Immature natural killer cell (primary cell): ENCODE measurements around the gene S100A4. TPM values are rescaled to one million over a fixed set of nuclear protein-coding genes. Genes with fewer than 3 reads are reported as not detected.
"Not testable (repeated sequence)": the region's sequence is repeated elsewhere in the genome, so short reads cannot be mapped to it uniquely, and the experiment has no call there.

Experiments
- DNase-seq, 3 donors: peaks; one replicate each; pipeline ENCODE4 v3.0.0; 2022; ENCODE audit warnings: mixed read lengths in 1 of 3
- H3K27ac Mint-ChIP-seq, 6 donors: one replicate each; pipeline ENCODE4 v1.8.0; 2020; ENCODE audit warnings: mixed read lengths in 6 of 6, mild to moderate bottlenecking in 5 of 6, inconsistent platforms in 4 of 6, moderate library complexity in 3 of 6
- H3K27me3 Mint-ChIP-seq, 3 donors: one replicate each; pipeline ENCODE4 v1.8.0; 2020 to 2021; ENCODE audit warnings: low read depth in 3 of 3, mild to moderate bottlenecking in 3 of 3, mixed read lengths in 3 of 3, moderate library complexity in 3 of 3, inconsistent platforms in 1 of 3
- H3K36me3 Mint-ChIP-seq, 3 donors: one replicate each; pipeline ENCODE4 v1.8.0; 2020; ENCODE audit warnings: mixed read lengths in 3 of 3, inconsistent platforms in 2 of 3, mild to moderate bottlenecking in 2 of 3
- H3K4me1 Mint-ChIP-seq, 2 donors: one replicate each; pipeline ENCODE4 v1.8.0; 2020; ENCODE audit warnings: inconsistent platforms in 2 of 2, mild to moderate bottlenecking in 2 of 2, mixed read lengths in 2 of 2, moderate library complexity in 1 of 2
- H3K4me3 Mint-ChIP-seq, 5 donors: one replicate each; pipeline ENCODE4 v1.8.0; 2020; ENCODE audit warnings: mild to moderate bottlenecking in 5 of 5, mixed read lengths in 5 of 5, inconsistent platforms in 3 of 5, moderate library complexity in 3 of 5
- H3K9me3 Mint-ChIP-seq, 6 donors: one replicate each; pipeline ENCODE4 v1.8.0; 2020; ENCODE audit warnings: mild to moderate bottlenecking in 6 of 6, mixed read lengths in 6 of 6, inconsistent platforms in 4 of 6, moderate library complexity in 3 of 6
- polyA plus RNA-seq, 3 donors: library from polyadenylated mRNA; unstranded; fragments of 300-500 nt; fragmentation: Illumina TruSeq; gene quantifications; one replicate each; pipeline ENCODE4 v1.2.3, GENCODE V29; 2021

Gene S100A4
- polyA plus RNA-seq, 3 donors from 2014 or later = 1,846 to 2,303 (median 2,006) TPM

- peaks cover 55 to 57% of the 10 kb centered on the region in 2 donors for H3K4me1 Mint-ChIP-seq
- peak overlapping the region; percentile 82 to 99 (median 98) for H3K27ac Mint-ChIP-seq
- peaks cover 14 to 21% (median 14%) of the 10 kb centered on the region in 3 donors for H3K27me3 Mint-ChIP-seq
- DNase-seq = no peak
- peak overlapping the region in 3 of 5 donors; percentile 8 to 21 (median 9) for H3K4me3 Mint-ChIP-seq
- H3K36me3 Mint-ChIP-seq = peaks cover 0 to 8% (median 8%) of the 10 kb centered on the region in 3 donors
- H3K9me3 Mint-ChIP-seq = no peaks in the 10 kb centered on the region
Measured at GRCh38 chr1:153531638-153532037, 14.0 kb downstream of the S100A4 start.

- no peaks in the 10 kb centered on the region for H3K9me3 Mint-ChIP-seq
- no peak overlapping the region for H3K27ac Mint-ChIP-seq
- H3K36me3 Mint-ChIP-seq = no peaks in the 10 kb centered on the region
- peaks cover 2 to 5% (median 3%) of the 10 kb centered on the region in 3 donors for H3K27me3 Mint-ChIP-seq
- no peak for DNase-seq
- no peak overlapping the region for H3K4me3 Mint-ChIP-seq
- H3K4me1 Mint-ChIP-seq = peaks cover 21% of the 10 kb centered on the region in 2 donors
Measured at GRCh38 chr1:153527683-153528040, 17.9 kb downstream of the S100A4 start.

- Mint-ChIP-seq H3K9me3 (no peaks in the 10 kb centered on the region), H3K36me3 (no peaks in the 10 kb centered on the region), H3K27me3 (peaks cover 0 to 5% (median 3%) of the 10 kb centered on the region in 3 donors), H3K27ac (no peak overlapping the region), H3K4me1 (peaks cover 16 to 17% of the 10 kb centered on the region in 2 donors), H3K4me3 (no peak overlapping the region)
- no peak for DNase-seq
Measured at GRCh38 chr1:153527023-153527682, 18.5 kb downstream of the S100A4 start.

DNA sequence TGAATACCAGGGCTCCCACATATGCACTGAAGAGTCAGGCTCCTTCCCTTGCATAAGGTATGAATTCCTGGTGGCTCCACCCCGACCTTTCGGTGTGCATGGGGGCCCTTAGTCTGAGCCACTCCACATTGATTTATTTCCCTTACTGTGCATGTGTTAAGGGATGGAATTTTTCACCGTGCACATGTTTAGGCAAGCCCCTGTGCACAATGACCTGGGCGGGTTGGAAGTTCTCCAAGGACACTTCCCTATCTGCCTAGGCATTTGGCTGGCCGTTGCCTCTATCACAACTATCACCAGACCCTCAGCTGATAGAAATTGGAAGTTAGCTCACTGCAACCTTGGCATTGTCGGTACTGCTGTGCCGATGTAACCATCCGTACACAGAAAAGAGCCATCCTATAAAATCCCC, 19.5 kb downstream of the S100A4 start:
- Mint-ChIP-seq H3K4me1 (peaks cover 5 to 7% of the 10 kb centered on the region in 2 donors), H3K4me3 (no peak overlapping the region), H3K27ac (no peak overlapping the region), H3K9me3 (no peaks in the 10 kb centered on the region), H3K27me3 (peaks cover 0 to 3% (median 3%) of the 10 kb centered on the region in 3 donors), H3K36me3 (no peaks in the 10 kb centered on the region)
- DNase-seq = no peak

DNA sequence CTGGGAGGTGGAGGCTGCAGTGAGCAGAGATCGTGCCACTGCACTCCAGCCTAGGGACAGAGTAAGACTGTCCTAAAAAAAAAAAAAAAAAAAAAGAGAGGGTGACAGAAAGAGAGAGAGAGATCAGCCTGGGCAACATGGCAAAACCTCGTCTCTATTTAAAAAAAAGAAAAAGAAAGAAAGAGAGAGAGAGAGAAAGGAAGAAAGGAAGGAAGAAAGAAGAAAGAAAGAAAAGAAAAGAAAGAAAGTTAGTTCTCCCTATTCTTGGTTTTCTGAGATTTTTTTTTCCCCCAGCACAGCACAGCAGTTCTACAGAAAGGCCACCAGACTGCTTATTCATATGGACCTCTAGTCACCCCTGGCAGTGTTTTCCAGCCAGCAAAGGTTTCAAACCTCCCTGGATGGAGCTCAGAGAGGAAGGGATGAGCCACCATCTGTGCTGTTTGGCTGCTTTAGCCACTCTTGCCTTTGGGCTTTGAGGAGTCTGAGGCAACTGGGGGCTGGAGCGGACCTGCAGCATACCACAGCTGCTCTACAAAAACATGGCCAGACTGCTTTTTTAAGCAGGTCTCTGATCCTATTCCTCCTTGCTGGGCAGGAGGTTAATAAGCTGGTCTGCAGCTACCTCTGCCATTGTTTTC, 20.4 kb downstream of the S100A4 start:
- DNase-seq = no peak
- Mint-ChIP-seq H3K4me1 (peaks cover 0 to 2% of the 10 kb centered on the region in 2 donors), H3K27ac (peak overlapping the region in 1 of 6 donors; percentile 57), H3K4me3 (no peak overlapping the region), H3K27me3 (peaks cover 0 to 1% (median 1%) of the 10 kb centered on the region in 3 donors), H3K36me3 (no peaks in the 10 kb centered on the region), H3K9me3 (no peaks in the 10 kb centered on the region)

DNA sequence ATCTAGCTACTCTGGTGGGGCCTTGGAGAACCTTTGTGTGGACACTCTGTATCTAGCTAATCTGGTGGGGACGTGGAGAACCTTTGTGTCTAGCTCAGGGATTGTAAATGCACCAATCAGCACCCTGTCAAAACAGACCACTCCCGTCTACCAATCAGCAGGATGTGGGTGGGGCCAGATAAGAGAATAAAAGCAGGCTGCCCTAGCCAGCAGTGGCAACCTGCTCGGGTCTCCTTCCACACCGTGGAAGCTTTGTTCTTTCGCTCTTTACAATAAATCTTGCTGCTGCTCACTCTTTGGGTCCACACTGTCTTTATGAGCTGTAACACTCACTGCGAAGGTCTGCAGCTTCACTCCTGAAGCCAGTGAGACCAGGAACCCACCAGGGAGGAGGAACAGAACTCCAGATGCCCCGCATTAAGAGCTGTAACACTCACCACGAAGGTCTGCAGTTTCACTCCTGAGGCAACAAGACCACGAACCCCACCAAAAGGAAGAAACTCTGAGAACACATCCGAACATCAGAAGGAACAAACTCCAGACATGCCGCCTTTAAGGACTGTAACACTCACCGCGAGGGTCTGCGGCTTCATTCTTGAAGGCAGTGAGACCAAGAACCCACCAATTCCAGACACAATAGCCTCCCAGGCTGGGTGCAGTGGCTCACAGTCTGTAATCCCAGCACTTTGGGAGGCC, 23.1 kb downstream of the S100A4 start:
- not testable (repeated sequence) for H3K27me3 Mint-ChIP-seq, H3K9me3 Mint-ChIP-seq, DNase-seq, H3K36me3 Mint-ChIP-seq, H3K4me1 Mint-ChIP-seq, H3K4me3 Mint-ChIP-seq
- peak overlapping the region in 2 of 6 donors; percentile 41 to 71 for H3K27ac Mint-ChIP-seq

DNA sequence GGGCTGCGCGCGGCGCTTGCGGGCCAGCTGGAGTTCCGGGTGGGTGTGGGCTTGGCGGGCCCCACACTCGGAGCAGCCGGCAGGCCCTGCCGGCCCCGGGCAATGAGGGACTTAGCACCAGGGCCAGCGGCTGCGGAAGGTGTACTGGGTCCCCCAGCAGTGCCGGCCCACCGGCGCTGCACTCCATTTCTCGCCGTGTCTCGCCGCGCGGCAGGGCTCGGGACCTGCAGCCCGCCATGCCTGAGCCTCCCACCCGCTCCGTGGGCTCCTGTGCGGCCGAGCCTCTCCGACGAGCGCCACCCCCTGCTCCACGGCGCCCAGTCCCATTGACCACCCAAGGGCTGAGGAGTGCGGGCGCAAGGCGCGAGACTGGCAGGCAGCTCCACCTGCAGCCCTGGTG, 23.8 kb downstream of the S100A4 start:
- not testable (repeated sequence) for H3K4me3 Mint-ChIP-seq, H3K27me3 Mint-ChIP-seq, H3K27ac Mint-ChIP-seq, H3K36me3 Mint-ChIP-seq, H3K4me1 Mint-ChIP-seq, DNase-seq, H3K9me3 Mint-ChIP-seq

DNA sequence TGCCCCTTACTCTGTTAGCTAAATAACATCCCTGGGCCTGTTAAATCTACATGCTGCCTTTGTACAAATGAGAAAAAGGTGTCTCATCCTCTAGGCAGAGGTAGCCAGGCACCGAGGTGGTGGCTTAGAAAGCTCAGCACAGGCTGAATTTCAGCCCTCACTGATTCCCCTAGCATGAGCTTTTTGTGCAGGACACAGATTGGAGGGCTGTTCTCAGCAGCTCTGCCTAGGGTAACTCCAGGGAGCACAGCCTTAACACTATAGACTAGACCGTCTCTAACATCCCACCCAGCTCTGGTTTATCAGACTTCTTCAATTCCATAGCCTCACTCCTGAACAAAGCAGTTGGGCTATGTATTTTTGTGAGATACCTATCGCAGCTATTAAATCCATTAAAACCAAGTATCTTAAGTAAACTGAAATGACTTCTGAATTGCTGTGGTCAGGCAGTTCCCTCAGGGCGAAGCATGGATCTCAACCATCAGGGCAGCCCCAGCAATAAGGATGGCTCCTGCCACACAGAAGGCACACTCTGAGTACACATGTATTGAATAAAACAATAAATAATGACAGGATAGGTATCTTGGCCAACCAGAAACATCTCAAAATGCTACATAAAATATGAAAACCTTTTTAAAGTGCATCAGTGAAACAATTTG, 24.7 kb downstream of the S100A4 start:
- Mint-ChIP-seq H3K4me1 (peaks cover 0 to 2% of the 10 kb centered on the region in 2 donors), H3K4me3 (no peak overlapping the region), H3K36me3 (peaks cover 0 to 3% (median 0%) of the 10 kb centered on the region in 3 donors), H3K9me3 (no peaks in the 10 kb centered on the region), H3K27ac (no peak overlapping the region), H3K27me3 (peaks cover 0 to 1% (median 0%) of the 10 kb centered on the region in 3 donors)
- DNase-seq = no peak

- H3K9me3 Mint-ChIP-seq, H3K27me3 Mint-ChIP-seq, H3K27ac Mint-ChIP-seq, H3K4me3 Mint-ChIP-seq, H3K4me1 Mint-ChIP-seq, H3K36me3 Mint-ChIP-seq, DNase-seq: not testable (repeated sequence)
Measured at GRCh38 chr1:153520137-153520691, 25.4 kb downstream of the S100A4 start.

DNA sequence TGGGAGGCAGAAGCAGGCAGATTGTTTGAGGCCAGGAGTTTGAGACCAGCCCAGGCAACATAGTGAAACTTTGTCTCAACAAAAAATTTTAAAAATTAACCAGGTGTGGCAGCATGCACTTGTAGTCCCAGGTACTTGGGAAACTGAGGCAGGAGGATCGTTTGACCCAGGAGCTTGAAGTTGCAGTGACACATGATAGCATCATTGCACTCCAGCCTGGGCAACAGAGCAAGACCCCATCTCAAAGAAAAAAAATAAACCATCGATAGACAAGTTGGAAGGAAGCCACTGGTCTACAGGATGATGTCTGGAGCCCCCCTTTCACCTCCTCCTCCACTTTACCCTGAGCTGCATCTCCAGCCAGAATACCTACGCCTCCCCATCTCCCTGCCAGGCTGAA, 26.4 kb downstream of the S100A4 start:
- Mint-ChIP-seq H3K27me3 (peaks cover 0 to 3% (median 0%) of the 10 kb centered on the region in 3 donors), H3K36me3 (peaks cover 0 to 3% (median 0%) of the 10 kb centered on the region in 3 donors), H3K4me1 (peaks cover 0 to 2% of the 10 kb centered on the region in 2 donors), H3K4me3 (no peak overlapping the region), H3K9me3 (no peaks in the 10 kb centered on the region), H3K27ac (no peak overlapping the region)
- no peak for DNase-seq

- Mint-ChIP-seq H3K27me3 (peaks cover 0 to 4% (median 2%) of the 10 kb centered on the region in 3 donors), H3K36me3 (peaks cover 0 to 3% (median 0%) of the 10 kb centered on the region in 3 donors), H3K9me3 (no peaks in the 10 kb centered on the region), H3K4me1 (peaks cover 0 to 6% of the 10 kb centered on the region in 2 donors), H3K27ac (peak overlapping the region in 2 of 6 donors; percentile 21 to 23), H3K4me3 (no peak overlapping the region)
- no peak for DNase-seq
Measured at GRCh38 chr1:153515504-153516394, 29.9 kb downstream of the S100A4 start.

- H3K9me3 Mint-ChIP-seq = no peaks in the 10 kb centered on the region
- no peak overlapping the region for H3K4me3 Mint-ChIP-seq
- H3K4me1 Mint-ChIP-seq = peaks cover 0 to 6% of the 10 kb centered on the region in 2 donors
- DNase-seq = no peak
- H3K36me3 Mint-ChIP-seq = peaks cover 0 to 3% (median 0%) of the 10 kb centered on the region in 3 donors
- H3K27me3 Mint-ChIP-seq = peaks cover 0 to 4% (median 3%) of the 10 kb centered on the region in 3 donors
- H3K27ac Mint-ChIP-seq = no peak overlapping the region
Measured at GRCh38 chr1:153513666-153514065, 31.9 kb downstream of the S100A4 start.

DNA sequence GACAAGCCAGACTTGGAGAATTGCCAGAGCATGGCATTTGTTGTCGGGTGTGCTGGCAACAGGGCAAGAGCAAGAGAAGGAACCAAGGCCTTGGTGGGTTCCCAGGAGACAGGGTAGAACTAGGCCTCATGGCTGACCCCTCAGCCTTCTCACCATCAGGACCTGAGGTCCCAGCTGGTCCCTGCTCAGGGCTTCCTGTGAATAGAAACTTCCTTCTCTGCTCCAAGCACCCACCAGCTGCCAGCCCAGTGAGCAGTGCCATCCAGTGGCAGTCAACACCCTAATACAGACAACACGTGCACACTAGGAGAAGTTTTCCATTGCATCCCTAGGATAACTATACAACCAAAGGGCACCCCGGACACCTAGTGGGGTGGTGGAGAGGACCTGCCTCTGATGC, 32.6 kb downstream of the S100A4 start:
- no peak overlapping the region for H3K4me3 Mint-ChIP-seq
- H3K27me3 Mint-ChIP-seq = peaks cover 0 to 4% (median 4%) of the 10 kb centered on the region in 3 donors
- peaks cover 0 to 6% of the 10 kb centered on the region in 2 donors for H3K4me1 Mint-ChIP-seq
- peak overlapping the region in 1 of 6 donors; percentile 28 for H3K27ac Mint-ChIP-seq
- DNase-seq = no peak
- peaks cover 0 to 2% (median 0%) of the 10 kb centered on the region in 3 donors for H3K36me3 Mint-ChIP-seq
- H3K9me3 Mint-ChIP-seq = no peaks in the 10 kb centered on the region
